Subcutaneous abdominal adipose tissue (tissue), 5 donors: ENCODE measurements around the gene EFHC2.

Experiments used
- H3K27ac ChIP-seq: one replicate; pipeline ENCODE4 v1.7.0; 2013; ENCODE audit warnings: low read depth, mild to moderate bottlenecking, inconsistent platforms, low read length, moderate library complexity
- H3K27me3 ChIP-seq, 5 donors: one replicate each; pipeline ENCODE4 v1.7.0; 2013; ENCODE audit warnings: low read length in 5 of 5, inconsistent platforms in 1 of 5; ENCODE audit not compliant: control insufficient read depth in 5 of 5, insufficient read depth in 4 of 5
- H3K36me3 ChIP-seq, 5 donors: one replicate each; pipeline ENCODE4 v1.7.0; 2013; ENCODE audit warnings: low read length in 5 of 5; ENCODE audit not compliant: control insufficient read depth in 5 of 5, insufficient read depth in 5 of 5
- H3K4me1 ChIP-seq, 5 donors: one replicate each; pipeline ENCODE4 v1.7.0; 2013; ENCODE audit warnings: low read length in 5 of 5, mild to moderate bottlenecking in 3 of 5, moderate library complexity in 1 of 5; ENCODE audit not compliant: control insufficient read depth in 5 of 5, insufficient read depth in 5 of 5
- H3K4me3 ChIP-seq, 5 donors: one replicate each; pipeline ENCODE4 v1.7.0; 2013; ENCODE audit warnings: low read length in 5 of 5, low read depth in 1 of 5
- H3K9ac ChIP-seq, 5 donors: one replicate each; pipeline ENCODE4 v1.7.0; 2013; ENCODE audit warnings: low read length in 5 of 5, mild to moderate bottlenecking in 4 of 5, moderate library complexity in 3 of 5
- H3K9me3 ChIP-seq, 5 donors: one replicate each; pipeline ENCODE4 v1.7.0; 2013; ENCODE audit warnings: low read length in 5 of 5; ENCODE audit not compliant: control insufficient read depth in 5 of 5
- donor health status: healthy.
- donor health status: healthy.
- donor health status: healthy.
- donor health status: healthy.
- donor health status: healthy.

Gene EFHC2

GRCh38 chrX:44338361-44338760 is 5.1 kb downstream of the EFHC2 start:
- peaks cover 0 to 11% (median 0%) of the 10 kb centered on the region in 5 donors for H3K27me3 ChIP-seq
- H3K4me3 ChIP-seq = no peak overlapping the region
- no peak overlapping the region for H3K27ac ChIP-seq

GRCh38 chrX:44332437-44332836 is 11.0 kb downstream of the EFHC2 start:
- H3K9ac ChIP-seq = no peak overlapping the region
- H3K4me1 ChIP-seq = no peaks in the 10 kb centered on the region
- no peaks in the 10 kb centered on the region for H3K9me3 ChIP-seq
- no peak overlapping the region for H3K4me3 ChIP-seq
- no peak overlapping the region for H3K27ac ChIP-seq
- peaks cover 0 to 2% (median 0%) of the 10 kb centered on the region in 5 donors for H3K27me3 ChIP-seq
- H3K36me3 ChIP-seq = no peaks in the 10 kb centered on the region

More at GRCh38 chrX:44338361-44338760, 5.1 kb downstream of the EFHC2 start:
- Histone ChIP-seq H3K9ac (no peak overlapping the region), H3K9me3 (no peaks in the 10 kb centered on the region), H3K4me1 (peaks cover 0 to 3% (median 0%) of the 10 kb centered on the region in 5 donors), H3K36me3 (no peaks in the 10 kb centered on the region)

- Histone ChIP-seq H3K4me1 (no peaks in the 10 kb centered on the region), H3K27me3 (peaks cover 0 to 2% (median 0%) of the 10 kb centered on the region in 5 donors), H3K9me3 (no peaks in the 10 kb centered on the region), H3K4me3 (no peak overlapping the region), H3K9ac (no peak overlapping the region), H3K36me3 (no peaks in the 10 kb centered on the region), H3K27ac (no peak overlapping the region)
These were observed 13.2 kb downstream of the EFHC2 start for GRCh38 chrX:44330227-44330626.

- Histone ChIP-seq H3K4me3 (no peak overlapping the region), H3K36me3 (no peaks in the 10 kb centered on the region), H3K4me1 (no peaks in the 10 kb centered on the region), H3K9me3 (peaks cover 0 to 12% (median 8%) of the 10 kb centered on the region in 5 donors), H3K27ac (no peak overlapping the region), H3K9ac (no peak overlapping the region), H3K27me3 (peaks cover 0 to 4% (median 0%) of the 10 kb centered on the region in 5 donors)
These were observed 23.9 kb downstream of the EFHC2 start for GRCh38 chrX:44319550-44319949.

GRCh38 chrX:44317181-44317580 is 26.3 kb downstream of the EFHC2 start:
- no peak overlapping the region for H3K4me3 ChIP-seq
- H3K9me3 ChIP-seq = peaks cover 0 to 6% (median 2%) of the 10 kb centered on the region in 5 donors
- H3K27ac ChIP-seq = no peak overlapping the region
- peaks cover 0 to 5% (median 0%) of the 10 kb centered on the region in 5 donors for H3K27me3 ChIP-seq
- no peaks in the 10 kb centered on the region for H3K36me3 ChIP-seq
- H3K4me1 ChIP-seq = peaks cover 0 to 6% (median 0%) of the 10 kb centered on the region in 5 donors
- no peak overlapping the region for H3K9ac ChIP-seq

- H3K36me3 ChIP-seq = no peaks in the 10 kb centered on the region
- H3K9me3 ChIP-seq = peaks cover 0 to 6% (median 2%) of the 10 kb centered on the region in 5 donors
- H3K4me3 ChIP-seq = no peak overlapping the region
- peaks cover 0 to 5% (median 0%) of the 10 kb centered on the region in 5 donors for H3K27me3 ChIP-seq
- no peak overlapping the region for H3K27ac ChIP-seq
- H3K9ac ChIP-seq = no peak overlapping the region
- peaks cover 0 to 6% (median 0%) of the 10 kb centered on the region in 5 donors for H3K4me1 ChIP-seq
These were observed 28.7 kb downstream of the EFHC2 start for GRCh38 chrX:44314808-44315207.

- H3K27me3 ChIP-seq = peaks cover 0 to 5% (median 2%) of the 10 kb centered on the region in 5 donors
- peaks cover 0 to 6% (median 0%) of the 10 kb centered on the region in 5 donors for H3K4me1 ChIP-seq
- H3K27ac ChIP-seq = no peak overlapping the region
- no peaks in the 10 kb centered on the region for H3K36me3 ChIP-seq
- peaks cover 0 to 2% (median under 1%) of the 10 kb centered on the region in 5 donors for H3K9me3 ChIP-seq
- H3K9ac ChIP-seq = no peak overlapping the region
- H3K4me3 ChIP-seq = no peak overlapping the region
These were observed 29.2 kb downstream of the EFHC2 start for GRCh38 chrX:44314259-44314734.

GRCh38 chrX:44312421-44312820 is 31.1 kb downstream of the EFHC2 start:
- Histone ChIP-seq H3K27ac (no peak overlapping the region), H3K4me1 (peaks cover 0 to 6% (median 0%) of the 10 kb centered on the region in 5 donors), H3K9me3 (no peaks in the 10 kb centered on the region), H3K36me3 (no peaks in the 10 kb centered on the region), H3K9ac (no peak overlapping the region), H3K27me3 (peaks cover 0 to 5% (median 2%) of the 10 kb centered on the region in 5 donors), H3K4me3 (no peak overlapping the region)

GRCh38 chrX:44310227-44310626 is 33.2 kb downstream of the EFHC2 start:
- H3K27me3 ChIP-seq = peaks cover 0 to 8% (median 3%) of the 10 kb centered on the region in 5 donors
- H3K4me3 ChIP-seq = no peak overlapping the region
- no peaks in the 10 kb centered on the region for H3K9me3 ChIP-seq
- peaks cover 0 to 6% (median 0%) of the 10 kb centered on the region in 5 donors for H3K4me1 ChIP-seq
- no peak overlapping the region for H3K9ac ChIP-seq
- H3K36me3 ChIP-seq = no peaks in the 10 kb centered on the region
- no peak overlapping the region for H3K27ac ChIP-seq

GRCh38 chrX:44308869-44309268 is 34.6 kb downstream of the EFHC2 start:
- H3K4me1 ChIP-seq = peaks cover 0 to under 1% (median 0%) of the 10 kb centered on the region in 5 donors
- no peak overlapping the region for H3K27ac ChIP-seq
- H3K9me3 ChIP-seq = no peaks in the 10 kb centered on the region

More at GRCh38 chrX:44308869-44309268, 34.6 kb downstream of the EFHC2 start:
- H3K4me3 ChIP-seq = no peak overlapping the region
- no peaks in the 10 kb centered on the region for H3K36me3 ChIP-seq
- peaks cover 0 to 7% (median 3%) of the 10 kb centered on the region in 5 donors for H3K27me3 ChIP-seq
- H3K9ac ChIP-seq = no peak overlapping the region
